Naive thymus-derived CD4-positive, alpha-beta T cell (primary cell): Measurements from ENCODE around the gene ZSWIM6. TPM values are rescaled to one million over a fixed set of nuclear protein-coding genes. Genes with fewer than 3 reads are reported as not detected.

ENCODE experiments used
- ATAC-seq: fragments of 150-1000 bp; cut with Tn5 transposase; 2 replicates; pipeline ENCODE4 v1.10.0; 2021; ENCODE audit warnings: mild to moderate bottlenecking, moderate library complexity
- CTCF ChIA-PET: fragments of 350-600 bp; sonication (Branson Sonifier 250); formaldehyde crosslinking; loops from one replicate; lab custom pipeline; 2021; ENCODE audit warnings: antibody characterized with exemption; lab: Charles Lee
- POLR2A ChIA-PET: fragments of 350-600 bp; sonication (Branson Sonifier 250); formaldehyde crosslinking; loops from one replicate; lab custom pipeline; 2021; ENCODE audit warnings: antibody characterized with exemption, inconsistent platforms; lab: Charles Lee
- DNase-seq, 9 donors: peaks; one replicate each; pipeline versions ENCODE4 v3.0.0 to v3.0.0-alpha.2; 2020 to 2022; ENCODE audit warnings: mixed read lengths in 1 of 9
- H3K27ac ChIP-seq: one replicate; pipeline ENCODE4 v1.7.0; 2013; ENCODE audit warnings: mild to moderate bottlenecking, low read depth, low read length, moderate library complexity
- H3K27me3 ChIP-seq, 2 donors: one replicate each; pipeline ENCODE4 v1.7.0; 2013; ENCODE audit warnings: low read length in 2 of 2, mild to moderate bottlenecking in 2 of 2, moderate library complexity in 2 of 2; ENCODE audit not compliant: control insufficient read depth in 2 of 2, insufficient read depth in 2 of 2
- H3K36me3 ChIP-seq, 3 experiments: 1 replicate in 2 of 3; 2 replicates in 1 of 3; pipeline ENCODE4 v1.7.0; 2013; ENCODE audit warnings: low read length in 3 of 3, mild to moderate bottlenecking in 3 of 3, moderate library complexity in 1 of 3; ENCODE audit not compliant: insufficient read depth in 3 of 3, control insufficient read depth in 2 of 3
- H3K4me1 ChIP-seq, 2 donors: one replicate each; pipeline ENCODE4 v1.7.0; 2013; ENCODE audit warnings: low read length in 2 of 2, mild to moderate bottlenecking in 2 of 2, moderate library complexity in 1 of 2; ENCODE audit not compliant: control insufficient read depth in 2 of 2, insufficient read depth in 2 of 2
- H3K4me3 ChIP-seq: 2 replicates; pipeline ENCODE4 v1.7.0; 2013; ENCODE audit warnings: mild to moderate bottlenecking, low read length
- H3K9me3 ChIP-seq, 3 experiments: 1 replicate in 2 of 3; 2 replicates in 1 of 3; pipeline ENCODE4 v1.7.0; 2013; ENCODE audit warnings: low read length in 3 of 3; ENCODE audit not compliant: control insufficient read depth in 2 of 3
- H3K27ac Mint-ChIP-seq, 9 donors: one replicate each; pipeline ENCODE4 v1.8.0; 2020 to 2022; ENCODE audit warnings: mixed read lengths in 9 of 9, mild to moderate bottlenecking in 8 of 9, moderate library complexity in 5 of 9, inconsistent platforms in 2 of 9
- H3K27me3 Mint-ChIP-seq, 5 donors: one replicate each; pipeline ENCODE4 v1.8.0; 2021 to 2022; ENCODE audit warnings: mixed read lengths in 5 of 5, mild to moderate bottlenecking in 1 of 5
- H3K36me3 Mint-ChIP-seq, 5 donors: one replicate each; pipeline ENCODE4 v1.8.0; 2020 to 2022; ENCODE audit warnings: mixed read lengths in 5 of 5, mild to moderate bottlenecking in 3 of 5, inconsistent platforms in 1 of 5
- H3K4me1 Mint-ChIP-seq, 7 donors: one replicate each; pipeline ENCODE4 v1.8.0; 2020 to 2022; ENCODE audit warnings: mixed read lengths in 7 of 7, mild to moderate bottlenecking in 3 of 7, inconsistent platforms in 1 of 7
- H3K4me3 Mint-ChIP-seq, 10 donors: one replicate each; pipeline ENCODE4 v1.8.0; 2020 to 2022; ENCODE audit warnings: mild to moderate bottlenecking in 10 of 10, mixed read lengths in 10 of 10, moderate library complexity in 6 of 10, inconsistent platforms in 2 of 10
- H3K9me3 Mint-ChIP-seq, 11 donors: one replicate each; pipeline ENCODE4 v1.8.0; 2020 to 2022; ENCODE audit warnings: mixed read lengths in 11 of 11, mild to moderate bottlenecking in 4 of 11, inconsistent platforms in 1 of 11, moderate library complexity in 1 of 11
- intact Hi-C, 2 donors: fragments of 100-400 bp; cut with micrococcal nuclease; formaldehyde crosslinking; loops; one replicate each; pipeline ENCODE4 v1.15.1; 2023
- polyA plus RNA-seq, 2 donors: library from polyadenylated mRNA; unstranded; fragments of 300-500 nt; fragmentation: Illumina TruSeq; gene quantifications; one replicate each; pipeline ENCODE4 v1.2.3, GENCODE V29; 2021
- total RNA-seq, 6 experiments: library from RNA in 5 of 6; stranded (reverse) in 5 of 6; gene quantifications; 1 replicate in 5 of 6; 2 replicates in 1 of 6; pipeline ENCODE4 v1.2.3 and lab custom pipeline; 2021 to 2026

The ZSWIM6 gene
- total and polyA plus RNA-seq, 7 experiments from 2014 or later, result 0.29 to 18.5 (median 8.2) TPM

DNA sequence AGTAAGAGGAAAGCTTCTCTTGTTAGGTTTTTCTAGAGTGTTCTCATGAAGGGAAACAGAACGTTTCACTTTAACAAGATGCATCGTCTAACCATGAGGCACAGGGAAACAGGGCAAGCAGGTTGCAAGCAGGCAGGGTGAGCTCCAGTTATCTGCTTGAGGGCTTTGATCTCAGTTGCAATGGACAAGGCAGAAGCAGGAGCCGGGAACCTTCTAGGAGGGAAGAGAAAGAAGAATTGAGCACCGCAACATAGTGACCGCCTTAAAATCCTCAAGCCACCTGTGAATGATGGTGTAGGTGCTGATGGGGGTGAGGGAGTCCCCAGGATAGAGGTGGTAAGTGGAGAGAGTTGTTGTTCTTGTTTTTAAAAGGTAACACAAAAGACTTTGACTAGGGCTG, 22.9 kb upstream of the ZSWIM6 start:
- intact Hi-C loops, result no loop called here
- Mint-ChIP-seq H3K27me3 (peaks cover 10 to 41% (median 22%) of the 10 kb centered on the region in 5 donors), H3K9me3 (no peaks in the 10 kb centered on the region), H3K36me3 (no peaks in the 10 kb centered on the region), H3K4me3 (no peak overlapping the region), H3K4me1 (peaks cover 0 to 15% (median 0%) of the 10 kb centered on the region in 7 donors), H3K27ac (no peak overlapping the region)
- DNase-seq, result no peak
- no peaks in the 10 kb centered on the region for H3K27me3 ChIP-seq
- POLR2A ChIA-PET, result no interaction called here
- no peaks in the 10 kb centered on the region for H3K4me1 ChIP-seq
- CTCF ChIA-PET, result no interaction called here
- H3K36me3 ChIP-seq, result no peaks in the 10 kb centered on the region
- H3K4me3 ChIP-seq, result no peak overlapping the region
- no peaks in the 10 kb centered on the region for H3K9me3 ChIP-seq
- ATAC-seq, result no peak
- H3K27ac ChIP-seq, result no peak overlapping the region

GRCh38 chr5:61311056-61311610, 20.9 kb upstream of the ZSWIM6 start:
- H3K4me3 ChIP-seq, result no peak overlapping the region
- H3K4me1 ChIP-seq, result no peaks in the 10 kb centered on the region
- CTCF ChIA-PET, result interaction anchor here (1.0 kb wide), 1 partner anchor 255 kb away, joined by 3 read pairs; no protein-coding TSS in a partner anchor
- H3K36me3 Mint-ChIP-seq, result no peaks in the 10 kb centered on the region
- H3K4me1 Mint-ChIP-seq, result peaks cover 0 to 14% (median 0%) of the 10 kb centered on the region in 7 donors
- H3K27ac Mint-ChIP-seq, result no peak overlapping the region
- H3K9me3 Mint-ChIP-seq, result no peaks in the 10 kb centered on the region
- no peak for ATAC-seq
- H3K9me3 ChIP-seq, result no peaks in the 10 kb centered on the region
- H3K27me3 ChIP-seq, result no peaks in the 10 kb centered on the region
- no peak overlapping the region for H3K27ac ChIP-seq
- no peaks in the 10 kb centered on the region for H3K36me3 ChIP-seq
- intact Hi-C loops, result no loop called here
- POLR2A ChIA-PET, result no interaction called here
- H3K4me3 Mint-ChIP-seq, result no peak overlapping the region
- DNase-seq, result no peak
- peaks cover 13 to 31% (median 23%) of the 10 kb centered on the region in 5 donors for H3K27me3 Mint-ChIP-seq

DNA sequence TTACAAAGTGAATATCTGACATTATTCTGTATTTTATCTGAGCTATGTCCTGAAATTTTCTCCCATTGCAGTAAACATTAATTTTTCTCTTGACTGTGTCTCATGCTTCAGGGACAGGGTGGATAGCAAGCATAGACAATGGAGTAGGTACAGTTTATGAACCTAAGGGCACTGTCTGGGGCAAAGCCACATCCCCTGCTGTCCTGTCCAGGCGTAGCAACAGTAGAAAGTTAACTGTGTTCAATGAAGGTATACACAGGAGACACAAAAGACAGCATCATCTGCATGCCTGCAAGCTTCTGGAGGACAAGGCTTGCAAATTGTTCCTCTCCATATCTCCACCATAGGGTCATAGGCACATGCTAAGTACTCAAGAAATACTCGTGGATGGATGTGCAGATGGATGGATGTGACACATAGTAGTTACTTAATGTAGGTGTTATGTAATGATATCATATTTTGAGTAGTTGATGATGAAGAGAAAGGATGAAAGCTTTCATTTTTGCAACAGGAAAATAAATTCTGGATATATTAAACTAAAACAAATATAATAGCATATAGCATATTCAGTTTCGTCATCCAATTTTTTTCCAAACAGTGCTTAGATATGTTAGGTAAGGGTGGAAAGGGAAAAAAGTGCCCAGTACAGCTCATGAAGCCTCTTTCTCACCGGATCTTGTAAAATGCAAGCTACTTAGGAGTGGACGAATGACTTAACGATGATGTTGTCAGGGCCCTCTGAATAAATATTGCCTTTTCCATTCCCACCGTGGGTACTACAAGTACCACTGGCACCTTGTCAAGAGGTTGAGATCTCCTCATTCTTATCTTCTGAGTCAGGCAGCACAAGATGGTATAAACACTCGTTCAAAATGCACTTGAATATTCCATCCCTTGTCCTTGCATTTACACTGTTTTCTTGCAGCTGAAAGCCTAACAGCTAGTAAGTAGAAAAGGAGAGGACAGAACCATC, 19.9 kb upstream of the ZSWIM6 start:
- peaks cover 0 to 7% (median 0%) of the 10 kb centered on the region in 7 donors for H3K4me1 Mint-ChIP-seq
- no peak overlapping the region for H3K4me3 ChIP-seq
- H3K36me3 ChIP-seq, result no peaks in the 10 kb centered on the region
- ChIA-PET POLR2A (no interaction called here), CTCF (interaction anchor here (0.7 to 1.0 kb wide), 2 partner anchors 256 to 383 kb away, joined by 3 read pairs; no protein-coding TSS in a partner anchor)
- ATAC-seq, result no peak
- no peak overlapping the region for H3K4me3 Mint-ChIP-seq
- H3K9me3 ChIP-seq, result no peaks in the 10 kb centered on the region
- intact Hi-C loops, result no loop called here
- no peaks in the 10 kb centered on the region for H3K27me3 ChIP-seq
- no peak for DNase-seq
- no peak overlapping the region for H3K27ac ChIP-seq
- H3K9me3 Mint-ChIP-seq, result no peaks in the 10 kb centered on the region
- H3K27me3 Mint-ChIP-seq, result peaks cover 7 to 24% (median 22%) of the 10 kb centered on the region in 5 donors
- H3K27ac Mint-ChIP-seq, result no peak overlapping the region
- H3K4me1 ChIP-seq, result no peaks in the 10 kb centered on the region
- H3K36me3 Mint-ChIP-seq, result no peaks in the 10 kb centered on the region

GRCh38 chr5:61313960-61314681, 17.9 kb upstream of the ZSWIM6 start:
- ATAC-seq, result peak; percentile 65
- H3K27ac Mint-ChIP-seq, result no peak overlapping the region
- H3K4me1 Mint-ChIP-seq, result peaks cover 2 to 5% (median 3%) of the 10 kb centered on the region in 7 donors
- Histone ChIP-seq H3K27ac (no peak overlapping the region), H3K27me3 (no peaks in the 10 kb centered on the region), H3K9me3 (no peaks in the 10 kb centered on the region), H3K36me3 (no peaks in the 10 kb centered on the region), H3K4me3 (no peak overlapping the region), H3K4me1 (peaks cover 0 to 2% of the 10 kb centered on the region in 2 donors)
- no peaks in the 10 kb centered on the region for H3K9me3 Mint-ChIP-seq
- no peak overlapping the region for H3K4me3 Mint-ChIP-seq
- H3K36me3 Mint-ChIP-seq, result no peaks in the 10 kb centered on the region
- intact Hi-C loops, result no loop called here
- ChIA-PET POLR2A (no interaction called here), CTCF (no interaction called here)
- peaks cover under 1 to 24% (median 12%) of the 10 kb centered on the region in 5 donors for H3K27me3 Mint-ChIP-seq
- no peak for DNase-seq

DNA sequence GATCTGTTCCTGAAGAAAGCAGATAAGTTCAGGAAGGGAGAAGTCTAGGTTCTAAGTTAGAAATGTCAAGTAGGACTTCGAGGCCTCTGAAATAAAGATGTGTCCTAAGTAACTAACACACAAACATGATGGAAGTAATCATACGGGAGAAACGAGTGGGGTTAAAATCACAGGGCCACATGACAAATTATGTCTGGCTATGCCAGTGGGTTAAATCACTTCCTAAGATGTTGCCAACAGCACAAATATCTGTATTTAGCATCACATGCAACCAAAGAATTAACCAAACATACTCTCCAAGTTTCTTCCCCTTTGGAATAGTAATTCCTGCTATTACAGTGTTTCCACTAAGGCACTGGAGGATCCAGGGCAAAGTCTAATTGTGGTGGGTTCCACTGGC, 13.7 kb upstream of the ZSWIM6 start:
- H3K27ac ChIP-seq, result no peak overlapping the region
- Mint-ChIP-seq H3K36me3 (no peaks in the 10 kb centered on the region), H3K27ac (no peak overlapping the region), H3K4me3 (no peak overlapping the region), H3K4me1 (peaks cover 8 to 14% (median 10%) of the 10 kb centered on the region in 7 donors), H3K27me3 (peaks cover 0 to 15% (median 7%) of the 10 kb centered on the region in 5 donors), H3K9me3 (no peaks in the 10 kb centered on the region)
- no peaks in the 10 kb centered on the region for H3K36me3 ChIP-seq
- no peak overlapping the region for H3K4me3 ChIP-seq
- ChIA-PET CTCF (no interaction called here), POLR2A (interaction anchor here (2.2 kb wide), 1 partner anchor 14 kb away, joined by 8 read pairs; the partner anchor contains the start of gene ZSWIM6)
- DNase-seq (no peak), ATAC-seq (no peak)
- H3K9me3 ChIP-seq, result no peaks in the 10 kb centered on the region
- intact Hi-C loops, result no loop called here
- H3K4me1 ChIP-seq, result peaks cover 0 to 10% of the 10 kb centered on the region in 2 donors
- H3K27me3 ChIP-seq, result no peaks in the 10 kb centered on the region
